Measurements from ENCODE around the gene MAN1C1. TPM values are rescaled to one million over a fixed set of nuclear protein-coding genes. Genes with fewer than 3 reads are reported as not detected.

Gene MAN1C1
- total and polyA plus RNA-seq, 10 of the 15 experiments (the other 5 are each of a cell fraction or from before 2014, with no cell fraction given) = 0.12 to 0.56 (median 0.22) TPM; not detected in 3

GRCh38 chr1:25767437-25767770 is 150.8 kb downstream of the MAN1C1 start (continued):
- TF ChIP-seq SMAD1 (IDR thresholded peaks at IDR 0.05; ENCODE audit: low read depth, partially characterized antibody) = no peak

GRCh38 chr1:25768999-25769398 is 152.4 kb downstream of the MAN1C1 start:
- Histone ChIP-seq H3K9ac (ENCODE audit: control insufficient read depth, insufficient read depth, low read length) (no peak overlapping the region), H2AFZ (ENCODE audit: control insufficient read depth, low read depth, low read length) (no peak overlapping the region), H3K36me3 (ENCODE audit: control insufficient read depth in 2 of 2, insufficient read depth in 2 of 2, low read length in 1 of 2) (no peaks in the 10 kb centered on the region), H3K4me3 (no peak overlapping the region), H3K27me3 (replicated peaks in 1 of 2; ENCODE audit: control insufficient read depth in 2 of 2, insufficient read depth in 2 of 2, low read length in 1 of 2) (peaks cover 2 to 5% of the 10 kb centered on the region in 2 experiments; a peak in 1 of 4 replicates), H3K4me1 (ENCODE audit: control insufficient read depth, insufficient read depth, low read length) (peaks cover 6% of the 10 kb centered on the region), H3K9me3 (replicated peaks; ENCODE audit: control insufficient read depth, insufficient read depth, low read length) (no peaks in the 10 kb centered on the region), H3K27ac (ENCODE audit: control insufficient read depth, insufficient read depth) (no peak overlapping the region), H4K20me1 (ENCODE audit: control insufficient read depth, insufficient read depth) (no peaks in the 10 kb centered on the region), H3K4me2 (ENCODE audit: control insufficient read depth, insufficient read depth) (no peak overlapping the region), H3K79me2 (ENCODE audit: control insufficient read depth, insufficient read depth, low read length) (no peaks in the 10 kb centered on the region)
- RAD21 ChIA-PET (ENCODE audit: unreplicated experiment) = no interaction called here
- no peak for FAIRE-seq
- intact Hi-C loops (cut with micrococcal nuclease; ENCODE audit: unreplicated experiment) = no loop called here
- SMC1A ChIA-PET (ENCODE audit: uncharacterized antibody, unreplicated experiment) = no interaction called here
- TF ChIP-seq MAX (IDR thresholded peaks at IDR 0.05; ENCODE audit: low read depth, low read length) (no peak), MTA2 (IDR thresholded peaks at IDR 0.05; ENCODE audit: low read depth) (no peak), ZBTB40 (IDR thresholded peaks at IDR 0.05; ENCODE audit: borderline replicate concordance) (no peak), TAF1 (IDR thresholded peaks at IDR 0.05; ENCODE audit: borderline replicate concordance, low read depth, low read length) (no peak), USF2 (IDR thresholded peaks at IDR 0.05; ENCODE audit: borderline replicate concordance, low read depth, low read length) (no peak), YY1 (IDR thresholded peaks at IDR 0.05; ENCODE audit: low read depth, low read length) (no peak), JUNB (IDR thresholded peaks at IDR 0.05) (no peak)
- POLR2A ChIA-PET = no interaction called here
- no TSS peak for BruUV-seq (replicated peaks)
- in situ Hi-C loops (cut with MboI) = no loop called here
- CTCF ChIA-PET = no interaction called here
- no peak for ATAC-seq
- no peak for DNase-seq (ENCODE audit: low read depth, low spot score)
- WGBS (ENCODE audit: insufficient coverage, insufficient replicate concordance, low lambda C conversion rate, missing lambda C conversion rate) = 6% methylated on average over 2 of the region's 2 CpGs

Measured in GM12878 (cell line).